Measurements from ENCODE around the gene HLA-B. TPM values are rescaled to one million over a fixed set of nuclear protein-coding genes. Genes with fewer than 3 reads are reported as not detected.
"Not testable (repeated sequence)": the region's sequence is repeated elsewhere in the genome, so short reads cannot be mapped to it uniquely, and the experiment has no call there.

Gene HLA-B
- total RNA-seq, 1 experiment from 2014 or later, result 68.6 TPM

GRCh38 chr6:31397153-31397499 is 40.1 kb upstream of the HLA-B start:
- not testable (repeated sequence) for H3K18ac ChIP-seq (ENCODE audit: insufficient read length, low read depth, low read length); H3K79me2 ChIP-seq (ENCODE audit: insufficient read depth, low read length); H2BK15ac ChIP-seq (ENCODE audit: low read depth, low read length); H4K20me1 ChIP-seq (ENCODE audit: control insufficient read depth, insufficient read depth, insufficient read length); H2BK120ac ChIP-seq (ENCODE audit: low read depth, low read length, poor library complexity, severe bottlenecking); H3K27ac ChIP-seq (ENCODE audit: insufficient read length, low read depth, low read length); H4K8ac ChIP-seq (replicated peaks; ENCODE audit: insufficient read length, low read depth, low read length); H3K23ac ChIP-seq (ENCODE audit: insufficient read length, low read depth, low read length); DNase-seq; H4K91ac ChIP-seq (ENCODE audit: insufficient read length, low read depth, low read length); H2AFZ ChIP-seq (ENCODE audit: low read length); H3T11ph ChIP-seq (ENCODE audit: low read length); H3K4me1 ChIP-seq (ENCODE audit: insufficient read depth, low read length); H3K4me3 Mint-ChIP-seq; H3K14ac ChIP-seq (ENCODE audit: insufficient read depth, low read length); H3K27me3 ChIP-seq (ENCODE audit: insufficient read depth, low read length); H2BK5ac ChIP-seq (ENCODE audit: insufficient read length, low read length); H2AK5ac ChIP-seq (ENCODE audit: insufficient read length, low read length); H3K9ac ChIP-seq (ENCODE audit: extremely low read depth, insufficient read length, low read length); H3K27ac Mint-ChIP-seq; H3K36me3 Mint-ChIP-seq (ENCODE audit: insufficient read depth in 1 of 3, low read depth in 3 of 3); H3K4ac ChIP-seq (ENCODE audit: low read depth, low read length); H3K9me3 ChIP-seq (ENCODE audit: control insufficient read depth, low read depth, low read length); H2BK12ac ChIP-seq (ENCODE audit: insufficient read length, low read depth, low read length); H2BK20ac ChIP-seq (ENCODE audit: low read depth, low read length, poor library complexity, severe bottlenecking); H3K56ac ChIP-seq (ENCODE audit: insufficient read length, low read depth, low read length); H3K4me2 ChIP-seq (ENCODE audit: insufficient read depth, insufficient read length, low read length); H4K5ac ChIP-seq (ENCODE audit: insufficient read length, low read depth, low read length); H3K79me1 ChIP-seq (ENCODE audit: insufficient read depth, low read depth, low read length, poor library complexity, severe bottlenecking)
- TF ChIP-seq CTCF (conservative IDR thresholded peaks at IDR 0.05), result 0 out of 3 replicates have a peak, but pooled peaks have one; percentile 6
- WGBS (ENCODE audit: extremely low coverage, insufficient read length, low lambda C conversion rate), result no CpG with 5 or more reads among the region's 8 CpGs
- Mint-ChIP-seq H3K27me3 (ENCODE audit: low read depth) (peaks cover 48% of the 10 kb centered on the region), H3K9me3 (peaks cover 7 to 16% of the 10 kb centered on the region in 2 experiments), H3K4me1 (peaks cover 47% of the 10 kb centered on the region in 2 experiments)
- H3K23me2 ChIP-seq (ENCODE audit: insufficient read length, low read depth, low read length, poor library complexity, severe bottlenecking), result peaks cover 10% of the 10 kb centered on the region
